ENCODE data around the gene ZNF180.
"Not testable (repeated sequence)": the region's sequence is repeated elsewhere in the genome, so short reads cannot be mapped to it uniquely, and the experiment has no call there.

The ZNF180 gene

GRCh38 chr19:44509478-44509877 is 9.2 kb upstream of the ZNF180 start:
- in situ Hi-C loops (cut with MboI; ENCODE audit: low sequenced_read_pairs, unreplicated experiment), result no loop called here
- DNase-seq (ENCODE audit: low spot score), result no peak
- TF ChIP-seq CTCF (IDR thresholded peaks at IDR 0.05; ENCODE audit: borderline replicate concordance, control extremely low read depth, extremely low read depth, insufficient read depth, missing control alignments), result no peak

- in situ Hi-C loops (cut with MboI; ENCODE audit: low sequenced_read_pairs, unreplicated experiment), result no loop called here
- no peak for DNase-seq (ENCODE audit: low spot score)
- TF ChIP-seq CTCF (IDR thresholded peaks at IDR 0.05; ENCODE audit: borderline replicate concordance, control extremely low read depth, extremely low read depth, insufficient read depth, missing control alignments), result no peak
Measured at GRCh38 chr19:44499559-44499958, 763 bp downstream of the ZNF180 start.

- in situ Hi-C loops (cut with MboI; ENCODE audit: low sequenced_read_pairs, unreplicated experiment), result no loop called here
- no peak for DNase-seq (ENCODE audit: low spot score)
- TF ChIP-seq CTCF (IDR thresholded peaks at IDR 0.05; ENCODE audit: borderline replicate concordance, control extremely low read depth, extremely low read depth, insufficient read depth, missing control alignments), result no peak
Measured at GRCh38 chr19:44498988-44499387, 1.3 kb downstream of the ZNF180 start.

- in situ Hi-C loops (cut with MboI; ENCODE audit: low sequenced_read_pairs, unreplicated experiment), result no loop called here
- no peak for TF ChIP-seq CTCF (IDR thresholded peaks at IDR 0.05; ENCODE audit: borderline replicate concordance, control extremely low read depth, extremely low read depth, insufficient read depth, missing control alignments)
- no peak for DNase-seq (ENCODE audit: low spot score)
Measured at GRCh38 chr19:44496711-44497110, 3.6 kb downstream of the ZNF180 start.

- DNase-seq (ENCODE audit: low spot score), result no peak
- in situ Hi-C loops (cut with MboI; ENCODE audit: low sequenced_read_pairs, unreplicated experiment), result no loop called here
- no peak for TF ChIP-seq CTCF (IDR thresholded peaks at IDR 0.05; ENCODE audit: borderline replicate concordance, control extremely low read depth, extremely low read depth, insufficient read depth, missing control alignments)
Measured at GRCh38 chr19:44476559-44477408, 23.5 kb downstream of the ZNF180 start.

GRCh38 chr19:44468730-44469129 is 31.6 kb downstream of the ZNF180 start:
- in situ Hi-C loops (cut with MboI; ENCODE audit: low sequenced_read_pairs, unreplicated experiment); DNase-seq (ENCODE audit: low spot score): not testable (repeated sequence)

GRCh38 chr19:44462600-44463286 is 37.6 kb downstream of the ZNF180 start:
- DNase-seq (ENCODE audit: low spot score); in situ Hi-C loops (cut with MboI; ENCODE audit: low sequenced_read_pairs, unreplicated experiment): not testable (repeated sequence)

GRCh38 chr19:44456016-44456415 is 44.3 kb downstream of the ZNF180 start:
- in situ Hi-C loops (cut with MboI; ENCODE audit: low sequenced_read_pairs, unreplicated experiment); DNase-seq (ENCODE audit: low spot score): not testable (repeated sequence)

Measured in GM13976 (cell line).